Lower leg skin (tissue), 4 donors: ENCODE results near the gene ERICH4. TPM values are rescaled to one million over a fixed set of nuclear protein-coding genes. Genes with fewer than 3 reads are reported as not detected.

Source experiments
- DNase-seq, 2 donors: peaks; one replicate each; pipeline ENCODE4 v3.0.0-alpha.2; 2019; ENCODE audit warnings: low spot score in 2 of 2
- H3K4me3 ChIP-seq: fragments of 200-600 bp; sonication (generic); 2 replicates; pipeline ENCODE4 v1.5.1; 2017; ENCODE audit warnings: mild to moderate bottlenecking, low read depth; ENCODE audit not compliant: poor library complexity, severe bottlenecking
- POLR2A ChIP-seq, 2 donors: fragments of 450-650 bp; IDR thresholded peaks; one replicate each; pipeline ENCODE4 v1.6.1; 2016 to 2017; ENCODE audit warnings: antibody characterized with exemption in 2 of 2, mild to moderate bottlenecking in 1 of 2, moderate library complexity in 1 of 2
- WGBS, 2 donors: methylation state at CpG; one replicate each; pipeline ENCODE4 v1.1.5; 2018; 5-methylcytosine and 5-hydroxymethylcytosine counted together
- intact Hi-C: fragments of 100-400 bp; cut with DNase I; formaldehyde crosslinking; loops from one replicate; pipeline ENCODE4 v1.15.0; 2023; ENCODE audit warnings: low total_unique reads
- total RNA-seq, 4 donors: library from RNA; depleted of rRNA; stranded (reverse); fragments of >200 nt; gene quantifications; one replicate each; pipeline ENCODE4 v1.1.0, GENCODE V29; 2016
- TF ChIP-seq, protein P1 (sequence below), 3 donors: fragments of 450-650 bp; IDR thresholded peaks; one replicate each; pipeline ENCODE4 v1.5.1; 2016; ENCODE audit warnings: antibody characterized with exemption in 3 of 3, mild to moderate bottlenecking in 3 of 3, moderate library complexity in 2 of 3

Gene ERICH4
- total RNA-seq, 4 donors from 2014 or later = not detected

DNA sequence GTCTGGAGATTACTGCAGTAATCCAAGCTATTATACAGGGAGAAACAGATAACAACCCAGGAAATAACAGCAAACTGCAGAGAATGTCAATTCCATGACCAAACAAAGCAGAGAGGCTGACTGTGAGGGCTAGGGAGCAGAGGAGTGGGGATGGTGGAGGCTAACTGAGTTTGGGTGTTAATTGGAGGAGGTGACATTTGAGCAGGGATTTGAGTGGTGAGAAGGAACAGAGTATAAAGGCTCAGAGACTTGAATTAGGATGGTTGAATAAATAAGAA lies 6.3 kb upstream of the ERICH4 start:
- TF ChIP-seq POLR2A (IDR thresholded peaks at IDR 0.05) = no peak
- TF ChIP-seq, protein P1, sequence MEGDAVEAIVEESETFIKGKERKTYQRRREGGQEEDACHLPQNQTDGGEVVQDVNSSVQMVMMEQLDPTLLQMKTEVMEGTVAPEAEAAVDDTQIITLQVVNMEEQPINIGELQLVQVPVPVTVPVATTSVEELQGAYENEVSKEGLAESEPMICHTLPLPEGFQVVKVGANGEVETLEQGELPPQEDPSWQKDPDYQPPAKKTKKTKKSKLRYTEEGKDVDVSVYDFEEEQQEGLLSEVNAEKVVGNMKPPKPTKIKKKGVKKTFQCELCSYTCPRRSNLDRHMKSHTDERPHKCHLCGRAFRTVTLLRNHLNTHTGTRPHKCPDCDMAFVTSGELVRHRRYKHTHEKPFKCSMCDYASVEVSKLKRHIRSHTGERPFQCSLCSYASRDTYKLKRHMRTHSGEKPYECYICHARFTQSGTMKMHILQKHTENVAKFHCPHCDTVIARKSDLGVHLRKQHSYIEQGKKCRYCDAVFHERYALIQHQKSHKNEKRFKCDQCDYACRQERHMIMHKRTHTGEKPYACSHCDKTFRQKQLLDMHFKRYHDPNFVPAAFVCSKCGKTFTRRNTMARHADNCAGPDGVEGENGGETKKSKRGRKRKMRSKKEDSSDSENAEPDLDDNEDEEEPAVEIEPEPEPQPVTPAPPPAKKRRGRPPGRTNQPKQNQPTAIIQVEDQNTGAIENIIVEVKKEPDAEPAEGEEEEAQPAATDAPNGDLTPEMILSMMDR (IDR thresholded peaks at IDR 0.05) = no peak
- H3K4me3 ChIP-seq = no peak overlapping the region
- DNase-seq = no peak
- intact Hi-C loops = no loop called here

DNA sequence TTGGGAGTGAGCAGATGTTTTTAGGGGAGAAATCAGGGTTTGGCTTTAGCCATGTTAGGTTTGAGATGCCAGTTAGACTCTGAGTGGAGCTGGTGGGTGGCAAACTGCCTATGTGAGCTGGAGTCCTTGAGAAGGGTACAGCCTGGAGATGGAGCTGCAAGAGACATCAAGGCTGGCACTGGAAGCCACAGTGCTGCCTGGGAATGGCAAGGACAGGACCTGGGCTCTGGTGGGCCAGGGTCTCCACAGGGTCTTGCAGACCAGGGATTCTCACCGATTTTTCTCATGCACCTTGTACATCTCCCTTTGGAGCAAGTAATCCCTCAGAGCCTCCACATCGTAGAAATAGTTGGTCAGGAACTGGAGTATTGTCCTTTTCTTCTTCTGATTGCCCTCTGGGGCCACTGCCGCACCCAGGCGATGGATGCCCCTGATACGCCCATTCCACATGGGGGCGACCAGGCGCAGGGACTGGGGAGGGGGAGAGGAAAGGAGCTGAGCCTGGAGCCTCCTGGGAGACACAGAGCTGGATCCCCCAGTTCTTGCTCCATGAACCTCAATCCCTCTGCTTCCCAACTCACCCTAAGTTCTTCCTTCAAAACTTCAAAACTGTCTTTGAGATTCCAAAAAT lies 4.9 kb upstream of the ERICH4 start:
- WGBS, 2 donors = 91 to 96% methylated on average over 7 of the region's 7 CpGs
- DNase-seq = peak in 1 of 2 donors; percentile 72
- no peak overlapping the region for H3K4me3 ChIP-seq
- TF ChIP-seq POLR2A (IDR thresholded peaks at IDR 0.05) = no peak
- TF ChIP-seq, protein P1 (IDR thresholded peaks at IDR 0.05) = no peak
- intact Hi-C loops = no loop called here

DNA sequence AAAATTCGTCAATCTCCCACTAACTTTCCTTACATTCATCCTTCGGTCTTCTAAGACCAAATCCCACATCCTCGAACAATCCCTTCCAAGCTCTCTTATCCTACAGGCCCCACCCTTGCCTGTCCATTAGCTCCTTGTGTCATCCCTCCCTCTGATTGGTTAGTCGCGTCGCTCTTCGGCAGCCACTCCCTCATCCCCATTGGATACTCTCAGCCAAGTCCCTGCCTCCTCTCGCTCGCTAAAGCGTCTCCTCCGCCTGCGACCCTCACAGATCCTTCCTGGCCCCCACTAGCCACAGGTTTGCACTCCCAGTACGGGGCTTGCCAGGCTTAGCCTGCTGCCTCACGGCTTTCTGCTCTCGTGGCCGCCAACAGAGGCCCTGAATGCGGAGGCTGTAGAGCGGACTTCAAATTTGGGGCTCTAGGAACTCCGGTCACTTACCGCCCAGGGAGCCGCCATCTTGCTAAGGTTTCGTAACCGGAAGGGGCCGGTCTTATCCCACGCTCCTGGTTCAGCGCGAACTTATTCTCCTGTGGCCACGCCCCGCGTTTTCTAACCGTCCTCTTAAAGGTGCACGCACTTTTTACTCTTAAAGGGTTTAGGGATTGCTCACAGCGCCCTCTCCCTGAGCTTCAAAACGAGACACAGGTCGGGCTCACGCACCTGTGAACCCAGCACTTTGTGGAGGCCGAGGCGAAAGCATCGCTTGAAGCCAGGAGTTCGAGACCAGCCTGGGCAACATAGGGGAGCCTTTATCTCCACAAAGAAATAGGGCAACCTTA lies 3.3 kb upstream of the ERICH4 start, which contains the start of gene DMAC2:
Gene DMAC2, minus strand, starts transcription at position 472 of the 782 bp plus-strand sequence. Its CDS starts 13 bp downstream, at position 459.
- intact Hi-C loops = no loop called here
- H3K4me3 ChIP-seq = peak within 1 kb of the TSS; percentile 86
- TF ChIP-seq, protein P1 (IDR thresholded peaks at IDR 0.05) = no peak
- TF ChIP-seq POLR2A (IDR thresholded peaks at IDR 0.05) = no peak
- 0% methylated on average over 40 of the region's 40 CpGs for WGBS, 2 donors
- DNase-seq = peak; percentile 98 to 99

DNA sequence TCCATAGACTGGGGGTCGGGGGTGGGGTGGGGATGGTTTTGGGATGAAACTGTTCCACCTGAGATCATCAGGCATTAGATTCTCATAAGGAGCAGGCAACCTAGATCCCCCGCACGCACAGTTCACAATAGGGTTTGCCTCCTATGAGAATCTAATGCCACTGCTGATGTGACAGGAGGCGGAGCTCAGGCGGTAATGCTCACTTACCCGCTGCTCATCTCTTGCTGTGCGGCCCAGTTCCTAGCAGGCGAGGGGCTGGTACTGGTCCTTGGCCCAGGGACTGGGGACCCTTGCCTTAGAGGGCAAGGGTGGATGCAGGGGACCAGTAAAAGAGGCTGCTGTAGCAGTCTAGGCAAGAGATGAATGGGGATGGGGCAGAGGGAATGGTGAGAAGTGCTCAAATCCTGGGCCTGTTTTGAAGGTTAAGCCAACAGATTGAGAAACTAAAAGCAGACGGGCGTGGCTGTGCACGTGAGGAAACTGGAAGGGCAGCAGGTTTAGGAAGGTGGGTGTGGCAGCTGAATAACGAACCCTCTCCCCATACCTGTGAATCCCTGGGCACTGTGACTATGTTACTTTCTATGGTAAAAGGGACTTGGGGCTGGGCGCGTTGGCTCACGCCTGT lies 1.5 kb upstream of the ERICH4 start:
- TF ChIP-seq, protein P1 (IDR thresholded peaks at IDR 0.05) = no peak
- TF ChIP-seq POLR2A (IDR thresholded peaks at IDR 0.05) = no peak
- intact Hi-C loops = no loop called here
- no peak overlapping the region for H3K4me3 ChIP-seq
- 64 to 71% methylated on average over 15 of the region's 15 CpGs for WGBS, 2 donors
- peak in 1 of 2 donors; percentile 59 for DNase-seq

DNA sequence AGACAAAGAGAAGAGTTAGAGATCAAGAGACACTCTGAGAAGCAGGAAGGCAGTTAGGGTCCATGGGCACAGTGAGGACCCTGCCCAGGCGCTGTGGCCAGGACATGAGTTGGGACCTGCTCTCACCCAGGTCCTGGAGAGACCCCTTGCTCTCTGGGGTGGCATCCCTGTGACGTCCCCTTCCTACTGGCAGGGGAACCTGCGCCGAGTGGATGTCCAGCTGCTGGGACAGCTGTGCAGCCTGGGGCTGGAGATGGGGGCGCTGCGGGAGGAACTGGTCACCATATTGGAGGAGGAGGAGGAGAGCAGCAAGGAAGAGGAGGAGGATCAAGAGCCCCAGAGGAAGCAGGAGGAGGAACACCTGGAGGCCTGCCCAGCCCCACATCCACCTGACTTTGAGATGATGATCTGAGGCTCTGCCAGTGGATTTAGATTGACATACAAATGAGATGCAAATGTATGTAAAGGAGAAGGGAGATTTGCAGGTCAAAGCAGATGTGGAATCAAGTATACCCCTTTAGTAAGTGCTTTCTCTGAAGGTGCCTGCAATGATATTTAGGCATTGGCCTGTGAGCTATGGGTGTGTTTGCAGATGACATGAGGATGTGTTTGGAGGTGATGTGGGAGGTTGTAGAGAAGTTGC lies 978 bp downstream of the ERICH4 start:
- 60% methylated on average over 6 of the region's 6 CpGs for WGBS, 2 donors
- peak in 1 of 2 donors; percentile 75 for DNase-seq
- TF ChIP-seq, protein P1 (IDR thresholded peaks at IDR 0.05) = no peak
- TF ChIP-seq POLR2A (IDR thresholded peaks at IDR 0.05) = no peak
- intact Hi-C loops = no loop called here
- no peak overlapping the region for H3K4me3 ChIP-seq
